OCI-LY3 (cell line): ENCODE results near the gene SNX33.
"Not testable (repeated sequence)": the region's sequence is repeated elsewhere in the genome, so short reads cannot be mapped to it uniquely, and the experiment has no call there.

Source experiments
- H2AFZ ChIP-seq: fragments of 200-600, 300-600 bp; shearing (Covaris generic); 2 replicates; pipeline ENCODE4 v1.6.0; 2014; ENCODE audit warnings: antibody characterized with exemption, low read depth, low read length
- H3K27ac ChIP-seq: fragments of 200-600, 300-600 bp; sonication (generic); 2 replicates; pipeline ENCODE4 v1.5.1; 2014; ENCODE audit warnings: mild to moderate bottlenecking, low read length, moderate library complexity, mixed read lengths
- H3K27me3 ChIP-seq: fragments of 200-600, 300-600 bp; sonication (generic); 2 replicates; pipeline ENCODE4 v1.6.1; 2014; ENCODE audit warnings: low read depth, low read length, mixed read lengths
- H3K36me3 ChIP-seq: fragments of 200-600, 300-600 bp; sonication (generic); replicated peaks from 2 replicates; pipeline ENCODE3; 2014; ENCODE audit warnings: low read depth, low read length, mixed read lengths
- H3K4me1 ChIP-seq: fragments of 300-600, 200-600 bp; sonication (generic); 2 replicates; pipeline ENCODE4 v1.6.1; 2014; ENCODE audit warnings: low read length, mixed read lengths
- H3K4me2 ChIP-seq: fragments of 200-600, 300-600 bp; sonication (generic); 2 replicates; pipeline ENCODE4 v1.6.1; 2014; ENCODE audit warnings: low read length, mixed read lengths
- H3K4me3 ChIP-seq: fragments of 300-600, 200-600 bp; sonication (generic); 2 replicates; pipeline ENCODE4 v1.5.1; 2014; ENCODE audit warnings: antibody characterized with exemption, mild to moderate bottlenecking, low read length, moderate library complexity
- H3K79me2 ChIP-seq: fragments of 300-600, 200-600 bp; shearing (Covaris generic); 2 replicates; pipeline ENCODE4 v1.6.1; 2014; ENCODE audit warnings: mild to moderate bottlenecking, low read length, mixed read lengths
- H3K9ac ChIP-seq: fragments of 300-600, 200-600 bp; shearing (Covaris generic); 2 replicates; pipeline ENCODE4 v1.6.0; 2014; ENCODE audit warnings: mild to moderate bottlenecking, low read length, moderate library complexity
- H3K9me3 ChIP-seq: fragments of 200-600, 300-600 bp; shearing (Covaris generic); 2 replicates; pipeline ENCODE4 v1.6.1; 2014; ENCODE audit warnings: low read length, mixed read lengths; ENCODE audit not compliant: insufficient read depth
- H4K20me1 ChIP-seq: fragments of 200-600, 300-600 bp; sonication (generic); 2 replicates; pipeline ENCODE4 v1.6.1; 2016; ENCODE audit warnings: low read length, mixed read lengths; ENCODE audit not compliant: insufficient read depth
- EZH2phosphoT487 ChIP-seq: fragments of 200-600 bp; shearing (Covaris generic); IDR thresholded peaks from 2 replicates; pipeline ENCODE4 v1.6.1; 2018; ENCODE audit warnings: antibody characterized with exemption, mixed run types, low read depth
- TF ChIP-seq, protein P1 (sequence below): fragments of 200-600, 300-600 bp; sonication (generic); IDR thresholded peaks from 2 replicates; pipeline ENCODE4 v1.5.1; 2014; ENCODE audit warnings: antibody characterized with exemption, low read length, low read depth

SNX33 gene

DNA sequence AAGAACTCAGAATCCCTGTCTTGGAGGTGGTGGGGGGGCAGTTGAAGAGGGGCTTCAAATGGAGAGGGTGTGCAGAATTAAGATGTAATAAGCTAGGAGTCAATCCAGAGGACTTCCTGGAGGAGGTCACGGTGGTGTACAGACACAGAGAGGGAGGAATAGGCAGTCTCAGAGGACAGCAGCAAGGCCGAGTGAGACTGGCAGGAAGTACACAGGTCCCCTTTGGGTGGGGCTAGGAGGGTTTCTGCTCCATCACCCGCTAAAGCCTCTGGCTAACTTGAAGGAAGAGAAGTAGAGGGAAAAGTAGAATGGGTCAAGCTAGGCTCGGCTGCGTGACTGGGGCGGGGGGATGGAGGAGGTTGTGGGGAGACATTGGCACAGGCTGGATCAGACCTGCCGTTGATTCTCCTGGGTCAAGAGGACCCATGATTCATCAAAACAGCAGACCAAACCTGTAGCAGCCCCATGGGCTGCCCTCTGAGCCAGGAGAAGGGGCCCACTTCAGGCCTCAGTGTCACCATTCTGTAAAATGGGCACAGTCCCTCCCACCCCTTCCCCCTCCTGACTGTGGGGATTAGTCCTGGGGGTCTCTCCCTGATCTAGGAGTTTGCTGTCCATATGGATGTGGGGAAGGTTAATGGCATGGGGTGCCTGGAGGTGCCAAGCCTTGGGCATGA, 48.1 kb downstream of the SNX33 start:
- peaks cover 38% of the 10 kb centered on the region for H3K4me1 ChIP-seq
- H3K9me3 ChIP-seq = no peaks in the 10 kb centered on the region
- H3K27me3 ChIP-seq = no peaks in the 10 kb centered on the region
- H3K36me3 ChIP-seq = no peaks in the 10 kb centered on the region
- no peaks in the 10 kb centered on the region for H4K20me1 ChIP-seq
- H3K4me2 ChIP-seq = no peak overlapping the region
- no peak overlapping the region for H3K4me3 ChIP-seq
- H2AFZ ChIP-seq = peak overlapping the region; percentile 18; the same call in 1 of the 2 replicates
- H3K27ac ChIP-seq = no peak overlapping the region
- peak overlapping the region; percentile 8; the same call in 1 of the 2 replicates for H3K9ac ChIP-seq
- TF ChIP-seq, protein P1, sequence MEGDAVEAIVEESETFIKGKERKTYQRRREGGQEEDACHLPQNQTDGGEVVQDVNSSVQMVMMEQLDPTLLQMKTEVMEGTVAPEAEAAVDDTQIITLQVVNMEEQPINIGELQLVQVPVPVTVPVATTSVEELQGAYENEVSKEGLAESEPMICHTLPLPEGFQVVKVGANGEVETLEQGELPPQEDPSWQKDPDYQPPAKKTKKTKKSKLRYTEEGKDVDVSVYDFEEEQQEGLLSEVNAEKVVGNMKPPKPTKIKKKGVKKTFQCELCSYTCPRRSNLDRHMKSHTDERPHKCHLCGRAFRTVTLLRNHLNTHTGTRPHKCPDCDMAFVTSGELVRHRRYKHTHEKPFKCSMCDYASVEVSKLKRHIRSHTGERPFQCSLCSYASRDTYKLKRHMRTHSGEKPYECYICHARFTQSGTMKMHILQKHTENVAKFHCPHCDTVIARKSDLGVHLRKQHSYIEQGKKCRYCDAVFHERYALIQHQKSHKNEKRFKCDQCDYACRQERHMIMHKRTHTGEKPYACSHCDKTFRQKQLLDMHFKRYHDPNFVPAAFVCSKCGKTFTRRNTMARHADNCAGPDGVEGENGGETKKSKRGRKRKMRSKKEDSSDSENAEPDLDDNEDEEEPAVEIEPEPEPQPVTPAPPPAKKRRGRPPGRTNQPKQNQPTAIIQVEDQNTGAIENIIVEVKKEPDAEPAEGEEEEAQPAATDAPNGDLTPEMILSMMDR = no peak
- no peak for TF ChIP-seq EZH2phosphoT487
- H3K79me2 ChIP-seq = no peaks in the 10 kb centered on the region

DNA sequence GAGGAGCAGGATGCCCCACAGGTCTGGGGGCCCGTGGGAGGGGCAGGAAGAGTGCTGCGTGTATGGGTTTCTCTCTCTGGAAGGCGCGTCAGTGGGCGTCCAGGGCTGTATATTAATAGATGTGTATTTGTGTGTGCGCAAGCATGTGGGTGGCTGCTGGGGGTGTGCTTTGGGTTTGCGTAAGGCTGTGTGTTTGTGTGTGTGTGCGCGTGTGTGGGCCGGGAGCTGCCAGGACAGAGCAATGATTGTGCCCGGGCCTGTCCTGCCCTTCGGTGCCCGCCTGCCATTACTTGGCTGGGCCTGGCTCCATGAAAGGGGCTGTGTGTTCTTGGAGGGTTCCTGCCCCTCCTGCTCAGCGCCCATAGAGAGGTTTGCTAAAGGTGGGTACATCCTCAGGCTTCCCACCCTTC, 48.6 kb downstream of the SNX33 start:
- Histone ChIP-seq H3K9me3 (no peaks in the 10 kb centered on the region), H2AFZ (no peak overlapping the region), H3K4me3 (no peak overlapping the region), H3K36me3 (no peaks in the 10 kb centered on the region), H4K20me1 (no peaks in the 10 kb centered on the region), H3K79me2 (no peaks in the 10 kb centered on the region), H3K4me1 (peaks cover 43% of the 10 kb centered on the region), H3K27ac (no peak overlapping the region), H3K9ac (no peak overlapping the region), H3K4me2 (no peak overlapping the region), H3K27me3 (no peaks in the 10 kb centered on the region)
- TF ChIP-seq, protein P1 = no peak
- TF ChIP-seq EZH2phosphoT487 = no peak

DNA sequence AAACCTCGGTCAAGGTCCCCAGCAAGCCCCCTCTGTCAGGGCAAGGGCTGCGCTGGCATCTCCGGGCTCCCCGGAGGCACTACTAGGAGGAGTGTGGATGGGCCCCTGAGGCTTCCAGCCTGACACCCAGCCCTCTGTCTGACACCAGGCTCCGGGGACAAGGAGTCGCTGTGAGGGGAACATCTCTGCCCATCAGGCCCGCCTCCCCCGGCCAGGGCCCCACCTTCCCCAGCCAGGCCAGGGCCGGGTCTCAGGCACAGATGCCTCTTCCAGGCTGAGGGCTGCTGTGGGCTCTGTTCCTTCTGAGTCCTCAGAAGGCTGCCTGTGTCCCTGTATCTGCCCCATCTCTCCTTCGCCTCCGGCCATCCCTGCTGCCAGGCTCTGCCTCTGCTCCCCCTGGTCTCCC, 49.1 kb downstream of the SNX33 start:
- H3K4me3 ChIP-seq = no peak overlapping the region
- no peak overlapping the region for H3K9ac ChIP-seq
- H2AFZ ChIP-seq = no peak overlapping the region
- H3K9me3 ChIP-seq = no peaks in the 10 kb centered on the region
- no peak overlapping the region for H3K4me2 ChIP-seq
- no peaks in the 10 kb centered on the region for H3K36me3 ChIP-seq
- peaks cover 44% of the 10 kb centered on the region for H3K4me1 ChIP-seq
- no peaks in the 10 kb centered on the region for H3K27me3 ChIP-seq
- TF ChIP-seq EZH2phosphoT487 = no peak
- no peak overlapping the region for H3K27ac ChIP-seq
- no peaks in the 10 kb centered on the region for H3K79me2 ChIP-seq
- H4K20me1 ChIP-seq = no peaks in the 10 kb centered on the region

DNA sequence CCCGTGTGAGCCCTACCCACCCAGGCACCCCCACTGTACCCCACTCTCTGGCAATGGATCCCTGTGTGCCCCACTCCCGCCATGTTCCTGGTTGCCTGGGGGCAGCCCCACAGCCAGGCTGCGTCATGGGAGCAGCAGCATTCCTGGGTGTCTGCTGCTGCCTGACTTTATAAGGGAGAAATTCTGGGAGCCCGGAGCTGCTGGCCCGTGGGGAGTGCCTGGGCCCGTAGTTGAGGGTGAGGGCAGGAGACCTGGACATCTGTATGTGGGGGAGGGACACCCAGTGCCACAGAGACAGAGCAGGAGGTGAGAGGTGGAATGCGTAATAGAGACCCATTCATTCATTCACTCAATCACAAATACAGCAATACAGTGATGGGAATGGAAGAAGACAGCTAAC, 49.8 kb downstream of the SNX33 start:
- Histone ChIP-seq H3K4me2 (no peak overlapping the region), H3K4me1 (peaks cover 44% of the 10 kb centered on the region), H3K36me3 (no peaks in the 10 kb centered on the region), H4K20me1 (no peaks in the 10 kb centered on the region), H2AFZ (no peak overlapping the region), H3K27ac (no peak overlapping the region), H3K79me2 (no peaks in the 10 kb centered on the region), H3K9ac (no peak overlapping the region), H3K4me3 (no peak overlapping the region), H3K27me3 (no peaks in the 10 kb centered on the region), H3K9me3 (no peaks in the 10 kb centered on the region)
- no peak for TF ChIP-seq EZH2phosphoT487
- TF ChIP-seq, protein P1 = no peak

DNA sequence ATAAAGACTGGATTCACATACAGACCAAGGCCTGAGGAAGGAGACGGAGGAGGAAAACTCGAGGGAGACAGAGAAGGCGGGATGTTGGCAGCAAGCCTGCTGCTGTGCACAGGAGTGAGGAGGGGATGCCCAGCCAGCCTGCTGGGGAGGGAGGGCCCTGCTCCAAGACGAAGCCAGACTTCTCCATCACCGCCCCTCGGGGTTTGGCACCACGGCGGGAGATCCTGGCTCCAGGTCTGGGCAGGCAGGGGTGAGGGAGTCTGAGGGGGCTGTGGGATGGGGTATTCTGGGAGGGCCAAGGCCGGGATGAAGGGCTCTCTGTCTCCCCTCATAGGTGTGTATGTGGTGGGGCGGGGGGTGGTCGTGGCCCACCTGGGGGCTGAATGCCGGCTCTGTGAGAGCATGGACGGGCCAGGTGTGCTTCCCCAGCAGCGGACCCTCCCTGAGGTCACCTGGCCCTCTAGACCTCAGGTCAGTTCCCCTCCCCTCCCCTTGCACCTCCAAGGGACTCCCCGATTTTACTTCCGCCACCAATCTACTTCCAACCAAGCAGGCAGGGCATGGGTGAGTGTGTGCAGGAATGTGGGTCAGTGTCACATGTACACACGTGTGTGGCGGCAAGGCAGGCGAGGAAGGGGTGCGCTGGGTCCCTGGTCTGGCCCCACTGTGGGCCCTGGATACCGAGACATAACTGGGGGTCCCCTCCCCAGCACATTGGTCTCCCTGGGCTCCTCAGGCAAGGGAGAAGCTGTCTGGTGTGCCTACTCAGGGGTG, 50.4 kb downstream of the SNX33 start:
- not testable (repeated sequence) for H3K4me3 ChIP-seq, H3K4me2 ChIP-seq, H4K20me1 ChIP-seq, H3K9ac ChIP-seq, H3K36me3 ChIP-seq, H3K9me3 ChIP-seq, H2AFZ ChIP-seq, H3K27me3 ChIP-seq, H3K79me2 ChIP-seq, H3K27ac ChIP-seq
- H3K4me1 ChIP-seq = peaks cover 44% of the 10 kb centered on the region

DNA sequence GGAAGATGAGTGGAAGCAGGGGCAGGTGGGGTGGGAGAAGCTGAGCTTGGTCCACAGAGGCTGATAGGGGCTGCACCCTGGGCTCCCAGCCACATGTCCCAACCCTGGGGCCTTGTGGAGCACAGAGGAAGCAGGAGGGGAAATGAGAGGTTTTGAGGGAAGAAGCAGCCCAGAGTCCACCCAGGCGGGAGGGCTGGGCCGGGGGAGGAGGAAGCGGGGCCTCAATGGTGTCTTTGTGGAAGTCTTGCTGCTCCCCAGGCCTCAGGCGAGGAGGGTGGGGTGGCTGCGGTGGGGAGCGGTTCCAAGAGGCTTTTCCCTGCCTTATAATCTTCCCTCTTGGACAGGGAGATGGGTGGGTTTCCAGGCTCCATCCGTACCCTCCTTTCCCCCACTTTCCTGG, 51.8 kb downstream of the SNX33 start:
- not testable (repeated sequence) for H2AFZ ChIP-seq, H3K27me3 ChIP-seq, H3K79me2 ChIP-seq, H4K20me1 ChIP-seq, H3K36me3 ChIP-seq, H3K9me3 ChIP-seq
- H3K4me1 ChIP-seq = peaks cover 38% of the 10 kb centered on the region
- peak overlapping the region; percentile 53 for H3K27ac ChIP-seq
- peak overlapping the region; percentile 76 for H3K4me2 ChIP-seq
- peak overlapping the region; percentile 42; the same call in 1 of the 2 replicates for H3K9ac ChIP-seq
- peak overlapping the region; percentile 22; the same call in 1 of the 2 replicates for H3K4me3 ChIP-seq
